GM18505 (cell line): ENCODE data around the gene CLMN.
"Not testable (repeated sequence)": the region's sequence is repeated elsewhere in the genome, so short reads cannot be mapped to it uniquely, and the experiment has no call there.

Experiments
- ATAC-seq: cut with Tn5 transposase; IDR thresholded peaks from one replicate; pipeline ENCODE4 v1.9.1; 2021; ENCODE audit not compliant: unreplicated experiment
- POLR2A ChIP-seq: IDR thresholded peaks from 4 replicates; pipeline ENCODE4 v1.6.1; 2011; ENCODE audit warnings: borderline replicate concordance; ENCODE audit not compliant: insufficient read depth, insufficient read length; ENCODE audit errors: extremely low read depth

CLMN gene

GRCh38 chr14:95155045-95155444 lies 164.7 kb downstream of the CLMN start:
- no peak for ATAC-seq
- TF ChIP-seq POLR2A, result no peak

GRCh38 chr14:95153866-95154265 lies 165.8 kb downstream of the CLMN start:
- no peak for ATAC-seq
- TF ChIP-seq POLR2A, result no peak

- ATAC-seq, result no peak
- no peak for TF ChIP-seq POLR2A
Measured at GRCh38 chr14:95151561-95151960, 168.1 kb downstream of the CLMN start.

GRCh38 chr14:95150910-95151309 lies 168.8 kb downstream of the CLMN start:
- ATAC-seq, result no peak
- TF ChIP-seq POLR2A, result no peak

- ATAC-seq, result no peak
- TF ChIP-seq POLR2A, result no peak
Measured at GRCh38 chr14:95149441-95149840, 170.3 kb downstream of the CLMN start.

- TF ChIP-seq POLR2A, result no peak
- ATAC-seq, result no peak
Measured at GRCh38 chr14:95147597-95147996, 172.1 kb downstream of the CLMN start.

- TF ChIP-seq POLR2A, result no peak
- ATAC-seq, result no peak
Measured at GRCh38 chr14:95146079-95146771, 173.5 kb downstream of the CLMN start.

- TF ChIP-seq POLR2A, result no peak
- ATAC-seq, result no peak
Measured at GRCh38 chr14:95144849-95145248, 174.9 kb downstream of the CLMN start.

- TF ChIP-seq POLR2A, result no peak
- ATAC-seq, result no peak
Measured at GRCh38 chr14:95143808-95144620, 175.7 kb downstream of the CLMN start.

GRCh38 chr14:95142208-95142607 lies 177.5 kb downstream of the CLMN start:
- no peak for ATAC-seq
- TF ChIP-seq POLR2A, result no peak

- ATAC-seq, result no peak
- no peak for TF ChIP-seq POLR2A
Measured at GRCh38 chr14:95141684-95142083, 178.0 kb downstream of the CLMN start.

- ATAC-seq, result no peak
- TF ChIP-seq POLR2A, result no peak
Measured at GRCh38 chr14:95140060-95140858, 179.4 kb downstream of the CLMN start.

- no peak for ATAC-seq
- no peak for TF ChIP-seq POLR2A
Measured at GRCh38 chr14:95138876-95139275, 180.8 kb downstream of the CLMN start.

- not testable (repeated sequence) for ATAC-seq
Measured at GRCh38 chr14:95138455-95138854, 181.3 kb downstream of the CLMN start.
